GF-D8 (cell line): ENCODE results near the gene SPAG9.
A peak's percentile ranks its signal among the peaks of the same experiment; 100 is the strongest.

ENCODE experiments used
- DNase-seq: peaks from one replicate; lab custom pipeline; 2025; lab: John Stamatoyannopoulos, UW

SPAG9 gene

DNA sequence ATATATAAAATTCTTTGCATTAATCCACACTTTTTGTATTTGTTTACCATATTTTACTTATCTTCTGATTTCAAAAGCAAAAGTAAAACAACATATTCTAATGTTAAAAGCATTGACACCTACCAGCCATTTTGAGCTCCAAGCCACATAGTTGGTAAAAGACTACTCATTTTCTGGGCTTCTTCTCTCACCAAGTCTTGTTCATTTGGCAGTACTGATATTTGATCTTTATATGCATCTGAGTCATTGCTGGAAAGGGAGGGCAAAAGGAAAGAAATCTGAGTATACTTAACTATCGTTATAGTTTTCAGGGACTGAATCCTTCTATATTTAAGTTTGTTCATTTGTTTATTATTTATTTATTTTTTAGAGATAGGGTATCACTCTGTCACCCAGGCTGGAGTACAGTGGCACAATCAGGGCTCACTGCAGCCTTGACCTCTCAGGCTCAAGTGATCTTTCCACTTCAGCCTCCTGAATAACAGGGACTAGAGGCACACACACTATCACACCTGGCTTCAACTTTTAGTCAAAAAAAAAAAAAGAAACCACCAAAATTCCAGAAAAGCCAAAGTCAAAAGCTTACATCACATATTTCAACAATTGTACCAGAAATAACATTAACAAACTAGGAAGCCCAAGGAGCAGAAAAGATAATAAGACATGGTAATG lies 133.5 kb downstream of the SPAG9 start:
- DNase-seq: no peak

DNA sequence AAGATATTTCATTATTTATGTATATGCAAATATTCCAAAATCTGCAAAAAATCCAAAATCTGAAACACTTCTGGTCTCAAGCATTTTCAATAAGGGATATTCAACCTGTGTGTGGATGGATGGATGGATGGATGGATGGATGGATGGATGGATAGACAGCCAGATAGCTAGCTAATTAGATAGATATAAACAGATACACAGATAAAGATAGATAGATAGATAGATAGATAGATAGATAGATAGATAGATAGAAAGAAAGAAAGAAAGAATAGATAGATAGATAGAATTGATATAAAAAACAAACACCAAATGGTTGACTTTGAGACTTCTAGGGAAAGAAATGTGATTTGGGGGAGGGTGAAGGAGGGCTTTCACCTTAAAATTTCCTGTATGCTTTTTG lies 139.4 kb downstream of the SPAG9 start:
- DNase-seq: no peak

DNA sequence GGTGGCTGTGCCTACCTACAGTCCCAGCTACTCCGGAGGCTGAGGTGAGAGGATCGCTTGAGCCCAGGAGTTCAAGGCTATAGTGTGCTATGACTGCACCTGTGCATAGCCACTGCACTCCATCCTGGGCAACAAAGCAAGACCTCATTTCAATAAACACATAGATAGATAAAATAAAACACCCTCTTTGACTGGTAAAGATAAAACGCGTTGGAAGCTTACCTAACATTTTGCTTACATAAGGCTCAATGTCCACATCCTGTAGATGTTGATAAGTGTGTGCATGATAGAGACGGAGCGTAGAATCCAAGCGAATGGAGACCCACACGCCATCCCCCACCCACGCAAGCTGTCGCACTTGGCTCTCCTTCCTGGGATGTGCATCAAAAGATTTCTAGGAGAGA lies 141.1 kb downstream of the SPAG9 start:
- no peak for DNase-seq

DNA sequence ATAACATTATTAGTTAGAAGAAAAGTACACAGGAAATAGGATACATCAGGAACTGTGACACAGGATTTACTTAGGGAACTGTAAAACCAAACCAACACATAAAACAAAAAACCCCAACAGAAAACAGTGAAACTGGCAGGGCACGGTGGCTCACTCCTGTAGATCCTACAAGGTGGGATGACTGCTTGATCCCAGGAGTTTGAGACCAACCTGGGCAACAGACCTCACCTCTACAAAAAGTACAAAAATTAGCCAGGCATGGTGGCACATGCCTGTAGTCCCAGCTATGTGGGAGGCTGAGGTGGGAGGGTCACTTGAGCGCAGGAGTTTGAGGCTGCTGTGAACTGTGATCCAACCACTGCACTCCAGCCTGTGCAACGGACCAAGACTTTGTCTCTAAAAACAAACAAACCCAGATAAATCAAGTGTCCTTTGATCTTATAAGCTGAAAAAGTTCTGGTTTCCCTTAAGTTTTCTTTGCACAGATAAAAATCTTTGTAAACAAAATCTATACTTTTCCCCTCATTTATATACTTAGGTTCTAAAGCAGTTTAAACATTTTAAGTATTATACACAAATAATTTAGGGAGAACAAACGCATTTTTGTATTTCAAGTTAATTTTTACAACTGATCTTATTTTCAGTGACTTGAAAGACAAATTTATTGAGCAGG lies 143.0 kb downstream of the SPAG9 start:
- no peak for DNase-seq

DNA sequence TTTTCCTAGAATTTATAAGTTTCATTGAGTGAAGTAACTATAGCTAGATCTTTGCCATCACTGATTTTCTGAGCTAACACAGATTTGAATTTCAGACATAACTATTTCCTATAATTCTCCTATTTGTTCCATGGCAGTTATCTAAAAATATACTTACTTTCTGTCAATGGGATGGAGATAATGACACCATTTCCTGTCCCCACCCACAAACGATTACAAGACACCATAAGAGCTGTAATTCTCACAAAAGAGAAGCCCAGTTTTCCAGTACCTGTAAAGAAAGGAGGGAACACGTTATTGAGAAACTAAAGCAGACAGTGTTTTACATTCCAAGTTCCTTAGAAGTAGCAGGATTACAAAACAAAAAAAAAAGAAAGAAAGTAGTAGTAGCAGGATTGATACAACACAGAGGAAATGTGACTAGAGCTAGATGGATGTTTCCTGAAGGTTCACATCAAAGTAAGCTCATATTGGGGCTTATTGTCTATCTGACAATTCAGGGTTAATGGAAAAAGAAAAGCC lies 143.7 kb downstream of the SPAG9 start:
- DNase-seq: no peak

DNA sequence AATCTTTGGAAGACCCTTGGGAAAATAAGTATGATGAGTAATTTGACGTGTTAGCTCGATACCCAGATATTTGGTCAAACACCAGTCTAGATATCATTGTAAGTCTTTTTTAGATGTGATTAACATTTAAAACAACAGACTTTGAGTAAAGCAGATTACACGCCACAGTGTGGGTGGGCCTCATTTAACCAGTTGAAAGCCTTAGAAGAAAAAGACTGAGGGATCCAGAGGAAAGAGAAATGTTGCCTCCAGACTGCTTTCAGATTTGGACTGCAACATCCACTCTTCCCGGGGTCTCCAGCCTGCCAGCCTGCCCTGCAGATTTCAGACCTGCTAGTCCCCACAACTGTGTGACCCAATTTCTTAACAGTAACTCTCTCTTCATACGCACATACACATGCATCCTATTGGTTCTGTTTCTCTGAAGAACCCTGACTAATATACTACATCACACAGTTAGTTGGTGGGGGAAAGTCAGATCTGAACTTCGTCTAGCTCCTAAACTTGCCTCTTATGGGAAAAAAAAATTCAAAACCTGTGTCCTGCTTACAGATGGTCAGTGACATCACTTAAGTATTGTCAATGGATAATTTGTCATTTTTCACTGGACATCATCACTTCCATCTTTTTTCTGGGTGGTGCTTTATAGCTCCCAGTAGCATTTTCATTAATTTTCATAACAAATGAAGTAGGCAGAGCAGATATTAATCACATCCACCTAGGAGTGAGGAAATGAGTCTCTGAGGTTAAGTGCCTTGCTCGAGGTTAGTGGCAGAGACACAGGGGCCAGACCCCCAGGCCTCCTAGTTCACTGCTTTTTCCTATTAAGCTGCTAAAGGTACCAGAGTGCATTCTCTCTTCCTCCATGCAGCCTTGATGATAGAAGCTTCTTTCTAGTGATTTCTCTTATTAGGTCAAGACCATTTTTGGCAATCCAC lies 146.8 kb downstream of the SPAG9 start:
- no peak for DNase-seq

DNA sequence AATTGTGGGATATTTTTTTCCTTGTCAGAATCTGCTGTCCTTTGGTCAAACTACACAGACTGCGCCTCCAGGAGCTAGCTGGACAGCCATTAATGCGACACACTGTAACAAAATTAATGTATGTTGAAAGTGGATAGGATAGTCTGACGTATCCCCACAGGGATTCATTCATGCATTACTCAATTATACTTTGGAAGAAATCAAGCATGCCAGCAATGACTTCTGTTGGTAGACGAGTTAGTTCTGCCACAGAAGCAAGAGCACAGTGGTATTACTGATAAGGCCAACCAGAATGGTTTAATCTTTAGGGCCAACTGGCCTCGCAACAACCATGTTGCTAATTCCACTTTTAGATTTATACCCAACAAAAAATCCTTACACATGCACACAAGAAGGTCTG lies 148.1 kb downstream of the SPAG9 start:
- DNase-seq: no peak

DNA sequence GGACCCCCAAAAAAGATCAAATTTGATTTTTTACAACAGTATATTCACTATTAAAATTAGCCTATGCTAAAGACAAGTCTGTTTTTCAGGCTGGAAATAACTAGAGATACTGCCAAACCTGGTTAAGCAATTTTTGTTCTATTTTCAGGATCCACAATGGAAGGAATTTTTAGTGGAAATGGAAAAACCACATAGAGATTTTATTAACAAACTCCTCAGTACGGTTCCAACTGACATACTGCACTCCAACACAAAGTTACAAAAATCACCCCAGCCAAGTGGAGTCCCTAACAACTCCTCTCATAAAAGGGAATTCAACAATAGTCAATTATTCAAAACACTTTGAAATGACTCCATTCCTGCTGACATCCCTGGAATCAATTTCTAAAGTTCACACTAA lies 152.9 kb downstream of the SPAG9 start:
- DNase-seq: no peak

DNA sequence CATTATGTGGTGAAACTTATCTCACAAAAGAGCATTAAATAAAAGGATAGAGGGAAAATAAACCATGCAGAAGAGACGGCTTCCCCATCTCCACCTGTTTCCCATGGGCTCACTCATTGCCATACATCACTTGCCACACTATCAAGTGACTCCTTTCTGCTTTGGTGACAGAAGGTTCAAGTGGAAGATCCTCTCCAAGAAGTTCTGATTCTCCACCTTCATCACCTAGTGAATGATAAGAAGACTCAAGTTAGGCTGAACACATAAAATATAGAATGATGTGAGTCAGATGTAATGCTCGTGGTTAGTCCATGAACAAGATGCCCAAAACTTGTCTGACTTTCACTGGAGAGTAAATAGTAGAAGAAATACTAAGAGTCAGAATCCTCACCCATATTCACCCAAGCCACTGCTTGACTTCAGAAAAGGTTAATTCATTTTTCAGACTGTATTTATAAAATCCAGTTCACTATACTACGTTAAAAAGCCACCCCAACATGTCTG lies 154.5 kb downstream of the SPAG9 start:
- no peak for DNase-seq

DNA sequence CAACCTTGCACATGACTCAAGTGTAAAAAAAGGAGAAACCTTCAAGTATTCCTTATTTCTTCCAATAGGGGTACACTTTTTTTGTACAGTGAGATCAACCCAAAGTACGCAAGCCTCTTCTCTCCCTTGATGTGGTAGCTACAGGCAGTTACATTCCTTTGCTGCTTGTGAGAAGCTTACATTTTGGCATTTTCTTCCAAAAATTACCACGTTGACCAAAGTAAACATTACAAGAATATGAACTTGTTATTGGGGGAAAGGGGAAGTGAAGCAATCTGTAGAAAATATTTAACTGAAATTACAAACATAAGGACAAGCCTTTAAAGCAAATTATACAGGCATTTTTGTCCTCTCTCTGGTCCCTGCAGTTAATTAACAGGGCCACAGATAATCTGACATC lies 157.5 kb downstream of the SPAG9 start:
- no peak for DNase-seq

DNA sequence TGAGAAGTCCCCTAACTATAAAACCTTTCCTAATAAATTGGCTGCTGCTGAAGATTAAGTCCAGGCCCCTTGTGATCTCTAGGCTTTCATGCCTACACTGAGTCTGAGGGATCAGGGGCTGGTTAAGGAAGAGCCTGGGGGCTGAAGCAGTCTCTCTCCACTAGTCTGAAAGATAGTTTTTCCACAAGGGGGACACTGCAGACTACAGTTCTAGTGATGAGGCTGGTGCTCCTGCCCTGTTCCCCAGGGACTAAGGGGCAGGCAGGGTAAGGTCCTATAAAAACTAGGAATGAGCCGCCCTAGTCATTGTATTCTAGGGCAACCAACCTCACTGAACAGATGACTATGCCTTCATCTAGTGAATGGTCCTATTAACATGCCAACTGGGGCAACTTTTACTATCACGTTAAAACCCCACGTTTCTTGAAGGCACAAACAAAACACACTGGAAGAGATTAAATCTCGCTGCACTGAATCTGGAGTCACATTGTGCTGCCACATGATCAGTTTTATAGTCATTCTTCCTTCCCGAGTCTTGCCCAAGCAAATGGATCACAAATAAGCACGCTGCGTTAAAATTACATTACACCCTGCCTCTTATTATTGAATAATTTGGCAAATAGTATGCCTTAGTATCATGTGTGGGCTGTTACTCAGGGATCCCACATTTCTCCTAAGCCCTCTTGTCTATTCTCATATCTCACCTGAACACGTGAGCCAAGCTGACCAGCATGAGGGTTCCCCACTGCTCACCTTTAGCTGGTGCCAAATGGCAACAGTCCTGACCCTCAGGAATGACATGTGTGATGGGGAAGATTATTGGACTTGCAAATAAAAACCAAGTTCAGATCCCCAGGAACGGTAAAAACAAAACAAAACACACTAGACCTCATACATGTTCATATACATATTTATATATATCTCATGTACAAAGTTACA lies 159.1 kb downstream of the SPAG9 start:
- no peak for DNase-seq

DNA sequence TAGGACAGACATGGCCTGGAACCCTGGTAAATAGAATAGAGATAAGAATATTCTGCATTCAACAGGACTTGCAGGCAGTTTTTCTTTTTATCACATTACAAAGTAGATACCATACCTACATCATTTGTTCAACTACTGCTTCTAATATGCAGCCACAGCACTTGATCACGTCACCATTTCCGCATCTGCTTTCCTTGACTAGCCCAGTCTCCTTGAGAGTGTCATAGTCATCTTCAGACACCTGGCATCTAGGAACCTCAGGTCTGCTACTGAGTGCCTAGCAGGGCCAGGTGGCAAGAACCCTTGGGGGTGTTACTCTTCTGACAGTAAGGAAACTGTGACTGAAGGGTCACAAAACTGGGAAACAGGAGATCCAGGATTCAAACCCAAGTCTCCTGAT lies 161.3 kb downstream of the SPAG9 start:
- DNase-seq: no peak

DNA sequence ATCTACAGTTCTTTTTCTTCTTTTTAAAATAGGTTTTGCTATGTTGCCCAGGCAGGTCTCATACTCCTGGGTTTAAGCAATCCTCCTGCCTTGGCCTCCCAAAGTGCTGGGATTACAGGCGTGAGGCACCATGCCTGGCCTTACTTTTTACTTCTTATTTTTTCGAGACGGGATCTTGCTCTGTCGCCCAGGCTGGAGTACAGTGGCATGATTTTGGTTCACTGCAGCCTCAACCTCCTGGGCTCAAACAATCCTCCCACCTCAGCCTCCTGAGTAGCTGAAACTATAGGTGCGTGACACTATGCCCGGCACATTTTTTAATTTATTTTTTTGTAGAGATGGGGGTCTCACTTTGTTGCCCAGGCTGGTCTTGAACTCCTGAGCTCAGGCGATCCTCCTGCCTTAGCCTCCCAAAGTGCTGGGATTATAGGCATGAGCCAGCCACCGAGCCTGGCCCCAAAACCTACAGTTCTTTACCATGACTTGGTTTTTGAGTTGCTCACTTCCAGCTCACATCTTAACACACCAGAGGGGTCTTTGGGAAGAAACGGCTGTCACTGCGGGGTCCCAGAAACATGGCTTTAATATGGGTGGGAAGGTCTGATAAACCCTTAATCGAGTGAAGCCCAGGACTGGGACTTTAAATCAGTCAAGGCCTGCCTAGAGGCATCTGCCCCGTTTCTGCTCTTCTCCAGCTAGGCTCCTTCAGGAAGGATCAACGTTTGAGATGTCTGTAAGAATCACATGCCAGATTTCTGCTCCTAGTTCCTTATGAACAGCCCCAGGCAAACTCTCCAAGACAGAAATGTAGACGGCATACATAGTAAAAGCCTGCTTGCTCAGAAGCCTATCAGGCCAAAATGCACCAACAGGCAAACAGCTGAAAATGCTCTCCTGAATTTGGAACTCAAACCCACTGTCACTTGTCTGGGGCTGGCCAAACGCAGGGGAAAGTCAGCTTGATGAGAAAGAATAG lies 162.8 kb downstream of the SPAG9 start:
- DNase-seq: no peak

DNA sequence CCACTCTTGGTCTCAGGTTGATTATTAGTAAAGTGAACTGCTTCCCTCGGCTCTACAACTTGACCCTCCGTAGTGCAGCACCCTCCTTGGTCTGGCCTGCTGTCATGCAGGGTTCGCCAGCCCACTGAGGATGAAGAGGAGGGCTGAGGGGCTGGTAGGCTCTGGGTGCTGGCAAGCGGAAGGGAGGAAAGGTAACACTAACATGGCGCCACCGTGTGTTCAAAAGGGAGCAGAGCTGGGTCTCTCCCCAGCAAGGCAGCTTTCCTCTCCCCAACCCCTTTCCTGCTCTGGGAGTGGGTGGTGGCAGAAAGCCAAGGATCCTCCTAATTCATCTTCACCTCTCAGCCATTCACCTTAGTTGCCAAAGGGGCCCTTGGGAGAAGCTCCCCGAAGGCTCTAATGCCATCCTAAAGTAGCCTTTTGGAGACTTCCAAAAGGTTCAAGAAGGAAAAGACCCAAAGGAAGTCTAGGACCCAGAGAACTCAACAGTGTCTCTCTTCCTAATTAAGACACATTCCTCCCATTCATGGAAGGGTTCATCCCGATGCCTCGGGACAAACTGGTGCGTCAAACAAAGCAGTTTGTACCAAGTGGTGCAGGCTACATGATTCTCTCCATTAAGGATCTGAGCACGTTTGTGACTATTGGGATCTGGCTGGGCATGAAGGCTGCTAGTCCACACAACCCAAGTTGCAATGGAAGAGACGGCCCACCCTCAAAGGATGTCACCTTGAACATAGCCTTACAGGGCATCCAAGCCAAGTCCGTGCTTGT lies 163.7 kb downstream of the SPAG9 start:
- DNase-seq: peak; percentile 9

DNA sequence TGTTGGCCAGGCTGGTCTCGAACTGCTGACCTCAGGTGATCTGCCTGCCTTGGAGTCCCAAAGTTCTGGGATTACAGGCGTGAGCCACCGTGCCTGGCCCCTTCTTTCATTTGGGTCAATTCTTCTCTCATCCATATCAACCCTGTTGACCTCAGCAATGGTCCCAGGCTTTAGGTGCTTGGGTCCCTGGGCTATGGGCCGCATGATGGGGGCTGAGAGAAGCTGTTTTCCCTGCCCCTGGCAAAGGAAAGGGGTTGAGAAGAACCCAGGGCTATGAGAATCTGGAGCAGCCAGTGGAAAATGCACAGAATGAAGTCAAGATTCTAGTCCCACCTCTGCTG lies 164.3 kb downstream of the SPAG9 start:
- no peak for DNase-seq

DNA sequence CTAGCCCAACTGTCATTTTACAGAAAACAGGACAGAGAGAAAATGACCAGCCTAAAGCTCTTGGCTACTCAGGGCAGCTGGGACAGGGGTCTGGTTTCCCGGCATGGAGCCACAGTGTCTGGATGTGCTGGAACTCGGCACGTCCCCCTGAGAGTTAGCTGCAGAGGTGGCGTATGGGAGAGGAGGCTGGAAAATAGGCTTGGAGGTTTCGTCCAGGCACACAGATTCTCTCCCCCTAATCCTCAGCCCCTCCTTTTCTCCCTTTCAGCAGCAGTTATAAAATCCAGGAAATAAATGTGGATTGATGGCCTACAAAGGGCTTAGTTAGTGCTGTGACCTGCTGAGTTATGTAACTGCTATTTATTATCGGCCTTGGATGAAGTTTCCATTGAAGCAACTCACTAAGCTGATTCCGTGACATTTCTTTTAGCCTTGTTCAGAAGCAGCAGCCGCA lies 165.0 kb downstream of the SPAG9 start:
- no peak for DNase-seq

DNA sequence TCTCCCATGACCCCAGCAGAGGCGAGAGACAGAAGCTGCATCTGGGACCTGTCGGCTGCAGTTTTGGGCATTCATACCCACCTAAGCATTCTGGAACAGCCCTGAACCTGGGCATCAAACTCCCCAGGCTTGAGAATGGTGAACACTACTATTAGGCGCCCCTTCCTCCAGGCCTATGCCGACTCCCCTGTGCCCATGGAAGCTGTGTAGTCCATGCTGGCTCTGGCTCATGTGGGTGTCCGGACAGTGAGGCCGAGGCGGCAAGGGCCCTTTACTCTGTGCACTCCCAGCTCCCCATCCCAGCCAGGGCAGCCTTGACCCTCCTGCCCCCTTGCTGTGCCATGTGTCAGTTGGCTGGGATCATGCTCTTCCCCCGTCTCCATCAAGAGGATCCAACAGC lies 165.5 kb downstream of the SPAG9 start:
- no peak for DNase-seq

DNA sequence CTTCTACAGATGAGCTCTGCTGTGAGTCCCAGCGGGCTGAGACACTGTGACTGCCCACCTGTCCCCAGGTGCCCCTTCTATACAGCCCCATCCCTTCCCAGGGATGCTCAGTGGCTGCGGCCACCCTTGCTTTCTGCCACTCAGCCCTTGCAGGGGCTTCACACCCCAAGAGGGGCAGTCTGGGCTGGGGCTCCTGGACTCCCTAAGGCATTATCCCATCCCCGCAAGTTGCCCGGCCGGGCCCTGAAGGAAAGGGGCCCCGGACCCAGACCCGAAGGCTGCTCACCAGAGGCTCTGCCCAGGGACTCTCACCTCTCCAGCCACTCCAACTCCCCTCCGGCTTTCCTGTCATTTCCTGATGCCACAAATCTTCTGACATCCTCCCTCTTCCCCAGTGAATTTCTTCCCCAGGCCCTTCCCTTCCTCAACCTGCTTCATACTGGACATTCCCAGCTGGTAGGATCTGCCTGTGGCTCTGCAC lies 166.0 kb downstream of the SPAG9 start:
- DNase-seq: no peak
